AG08396 (cell line): Measurements from ENCODE around the gene HNMT.
"Not testable (repeated sequence)": the region's sequence is repeated elsewhere in the genome, so short reads cannot be mapped to it uniquely, and the experiment has no call there.

Experiments used
- DNase-seq: peaks from one replicate; pipeline ENCODE4 v3.0.0; 2012; ENCODE audit warnings: low spot score, mixed read lengths

Gene HNMT

DNA sequence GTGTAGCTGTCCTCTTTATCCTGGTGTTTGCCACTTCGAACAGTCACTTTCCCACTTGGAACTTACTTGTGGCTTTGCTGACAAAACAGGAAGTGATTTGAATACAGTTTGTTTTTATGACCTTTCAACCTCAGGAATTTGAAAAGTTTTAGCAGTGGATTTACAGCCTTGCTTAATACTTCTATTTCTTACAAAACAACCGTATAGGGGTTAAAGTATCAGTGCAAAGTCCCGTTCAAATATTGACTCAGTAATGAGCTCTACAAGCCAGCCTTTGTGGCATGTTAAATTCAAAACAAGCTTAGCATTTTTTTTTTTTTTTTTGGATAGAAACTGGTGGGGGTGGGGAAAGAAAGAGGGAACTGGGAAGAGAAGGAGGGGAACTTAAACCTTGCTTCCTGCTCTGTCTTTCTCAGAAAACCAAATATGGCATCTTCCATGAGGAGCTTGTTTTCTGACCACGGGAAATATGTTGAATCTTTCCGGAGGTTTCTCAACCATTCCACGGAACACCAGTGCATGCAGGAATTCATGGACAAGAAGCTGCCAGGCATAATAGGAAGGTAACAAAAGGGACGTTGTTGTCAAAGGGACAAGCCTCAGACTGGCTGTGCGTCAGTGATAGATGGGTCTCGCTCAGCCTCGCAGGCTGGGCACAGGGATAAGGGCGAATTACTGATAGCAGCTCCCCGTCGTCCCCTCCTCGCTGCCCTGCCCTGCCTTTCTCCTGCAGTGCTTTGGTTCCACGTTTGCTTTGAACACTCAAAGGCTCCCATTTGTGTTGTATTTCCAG lies at the start of gene HNMT:
TSS of gene HNMT (plus strand) at position 408 of the 793 bp plus-strand sequence. CDS start at position 427, 19 bp downstream.
- peak; percentile 25 for DNase-seq

DNA sequence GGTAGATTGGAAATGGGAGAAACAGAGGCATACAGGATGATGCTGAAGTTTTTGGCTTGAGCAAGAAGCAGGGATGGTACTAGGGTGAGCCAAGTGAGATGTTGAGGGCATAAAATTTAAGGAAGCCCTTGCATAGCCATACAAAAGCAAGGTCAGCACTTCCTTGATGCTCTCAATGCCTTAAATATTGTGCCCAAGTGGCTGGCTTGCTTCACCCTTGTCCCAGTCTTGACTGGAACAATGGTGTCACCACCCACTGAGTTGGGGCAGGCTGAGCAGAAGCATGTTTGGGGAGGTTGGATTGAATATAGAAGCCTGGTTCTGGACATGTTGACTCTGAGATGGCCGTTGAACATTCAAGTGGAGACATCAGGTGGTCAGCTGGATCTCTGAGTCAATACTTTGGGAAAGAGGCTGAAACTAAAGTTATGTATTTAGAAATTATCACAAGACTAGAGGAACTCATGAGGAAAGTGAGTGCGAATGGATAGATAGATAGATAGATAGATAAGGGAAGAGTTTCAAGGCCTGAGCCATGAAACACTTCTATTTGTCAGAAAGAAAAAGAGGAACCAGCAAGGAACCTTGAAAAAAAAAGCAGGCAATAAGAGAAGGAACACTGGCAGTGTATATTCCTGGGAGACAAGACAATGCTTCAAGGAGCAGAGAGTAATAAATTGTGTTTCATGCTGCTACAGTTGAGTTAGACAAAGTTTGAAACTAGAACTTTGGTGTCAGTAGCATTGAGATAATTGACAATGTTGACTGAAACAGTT lies 43.0 kb upstream of the HNMT start:
- no peak for DNase-seq

DNA sequence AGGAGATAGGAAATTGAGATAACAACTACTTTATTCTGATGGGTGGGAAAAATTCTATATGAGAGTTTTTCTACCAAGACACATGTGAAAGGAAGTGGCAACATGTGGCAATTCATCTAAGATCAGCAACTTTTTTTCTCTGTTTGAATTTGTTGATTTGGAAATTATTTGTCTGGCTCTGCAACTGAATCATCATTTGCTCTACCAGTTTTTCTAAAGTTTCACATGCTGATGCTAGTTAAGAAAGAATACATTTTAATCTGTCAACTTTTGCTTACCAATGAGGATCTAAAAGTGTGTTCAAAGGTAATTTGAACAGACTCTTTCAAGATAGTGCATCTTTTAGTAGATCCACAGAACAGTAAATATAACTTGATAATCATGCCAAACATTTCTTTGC lies 42.1 kb upstream of the HNMT start:
- not testable (repeated sequence) for DNase-seq

DNA sequence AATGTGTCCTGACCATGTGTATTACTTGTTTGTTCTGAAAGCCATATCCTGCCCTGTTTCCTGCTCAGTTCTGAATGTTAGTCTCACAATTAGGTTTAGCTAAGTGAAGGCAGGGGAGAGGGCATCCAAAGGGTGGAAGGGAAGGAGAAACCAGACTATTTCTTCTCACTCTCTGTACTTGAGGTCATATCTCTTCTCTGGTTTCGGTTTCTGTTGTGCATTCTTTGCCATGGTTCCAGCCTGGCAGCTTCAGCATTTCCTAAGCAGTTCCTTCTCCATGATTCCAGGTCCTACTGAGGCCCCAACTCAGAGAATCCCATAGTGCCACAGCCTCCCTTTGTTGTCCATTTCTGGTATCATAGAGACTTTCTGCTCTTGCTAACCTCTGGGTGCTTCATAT lies 40.3 kb upstream of the HNMT start:
- DNase-seq, result peak; percentile 7

DNA sequence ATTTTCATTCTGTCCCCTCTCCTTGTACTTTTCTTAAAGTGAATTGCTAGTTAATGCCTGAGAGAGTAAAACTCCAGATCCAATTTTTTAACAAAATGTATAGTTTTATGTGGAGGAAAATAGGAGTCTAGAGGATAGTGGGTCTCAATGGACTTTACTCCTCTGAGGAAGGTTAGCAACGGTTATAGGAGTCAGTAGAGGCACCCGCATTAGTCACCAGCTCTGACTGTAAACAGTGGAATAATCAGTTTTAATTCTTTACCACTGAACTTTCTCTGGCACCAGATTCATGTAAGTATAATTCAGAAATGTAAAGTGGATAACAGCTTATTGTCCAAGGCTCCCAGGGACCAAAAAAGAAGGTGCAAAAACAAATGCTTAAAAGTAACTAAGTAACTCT lies 38.7 kb upstream of the HNMT start:
- DNase-seq, result no peak

DNA sequence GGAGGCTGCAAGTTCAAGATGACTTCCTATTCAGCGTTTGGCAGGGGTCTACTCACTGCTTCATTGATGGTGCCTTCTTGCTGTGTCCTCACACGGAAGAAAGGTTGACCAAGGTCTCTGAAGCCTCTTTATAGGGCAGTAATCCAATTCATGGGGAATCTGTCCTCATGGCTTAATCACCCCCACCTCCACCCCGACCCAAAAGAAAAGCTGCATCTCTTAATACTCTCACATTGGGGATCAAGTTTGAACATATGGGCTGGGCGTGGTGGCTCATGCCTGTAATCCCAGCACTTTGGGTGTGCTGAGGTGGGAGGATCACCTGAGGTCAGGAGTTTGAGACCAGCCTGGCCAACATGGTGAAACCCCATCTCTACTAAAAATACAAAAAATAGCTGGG lies 36.4 kb upstream of the HNMT start:
- no peak for DNase-seq

DNA sequence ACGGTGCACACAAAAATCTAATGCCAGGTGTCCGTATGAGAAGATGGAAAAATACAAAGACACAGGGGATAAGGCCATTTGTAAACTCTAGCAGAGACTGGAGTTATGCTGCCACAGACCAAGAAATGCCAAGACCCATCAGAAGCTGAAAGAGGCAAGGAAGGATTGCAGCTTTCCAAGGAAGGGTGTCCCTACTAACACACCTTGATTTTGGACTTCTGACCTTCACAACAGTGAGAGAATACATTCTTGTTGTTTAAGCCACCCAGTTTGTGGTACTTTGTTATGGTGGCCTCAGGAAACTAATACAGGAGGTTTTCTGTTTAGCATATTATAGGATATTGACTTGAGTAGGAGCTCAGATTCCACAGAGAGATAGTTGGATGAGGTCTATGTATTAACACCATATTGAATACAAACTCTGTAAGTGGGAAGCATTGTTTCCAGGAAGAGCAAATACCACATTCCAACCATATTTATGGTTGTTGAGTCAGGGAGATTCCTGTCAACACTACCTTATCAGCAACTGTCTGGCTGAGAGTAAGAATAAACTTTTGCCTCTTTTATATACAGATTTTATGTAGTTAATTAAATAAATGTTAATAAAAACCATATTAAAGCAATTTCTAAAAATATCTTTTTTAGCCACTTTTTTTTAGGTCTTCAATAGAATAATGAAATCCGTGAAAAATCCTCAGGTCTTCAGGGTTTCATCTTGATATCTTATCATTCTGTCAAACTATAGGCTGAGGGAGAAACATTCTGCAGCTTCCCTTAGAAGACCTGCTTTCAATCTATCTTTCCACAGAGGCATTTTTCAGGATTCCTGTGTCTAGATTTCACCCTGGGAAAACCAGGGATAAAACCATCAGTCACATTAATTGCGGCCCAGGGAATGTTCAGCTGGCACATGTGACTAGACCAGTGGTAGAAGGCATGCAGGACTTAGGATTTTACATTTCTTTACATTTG lies 35.4 kb upstream of the HNMT start:
- DNase-seq, result no peak

DNA sequence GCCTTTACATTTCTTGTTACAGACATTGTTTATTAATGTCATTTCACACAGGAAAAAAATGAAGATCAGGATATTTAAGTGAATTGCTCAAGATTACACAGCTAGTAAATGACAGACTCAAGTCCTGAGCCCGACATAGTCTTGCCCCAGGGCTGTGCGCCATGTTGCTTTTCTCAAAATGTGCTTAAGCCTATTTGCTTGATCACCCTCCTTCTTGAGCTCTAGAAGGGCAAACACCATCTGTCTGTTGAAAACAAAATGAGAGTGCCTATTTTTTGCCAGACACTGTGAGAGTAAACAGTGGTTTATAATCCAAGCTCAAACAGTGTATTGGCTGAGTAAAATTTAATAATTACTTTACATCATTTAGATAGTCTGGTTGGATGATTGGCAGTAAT lies 34.8 kb upstream of the HNMT start:
- DNase-seq, result no peak

DNA sequence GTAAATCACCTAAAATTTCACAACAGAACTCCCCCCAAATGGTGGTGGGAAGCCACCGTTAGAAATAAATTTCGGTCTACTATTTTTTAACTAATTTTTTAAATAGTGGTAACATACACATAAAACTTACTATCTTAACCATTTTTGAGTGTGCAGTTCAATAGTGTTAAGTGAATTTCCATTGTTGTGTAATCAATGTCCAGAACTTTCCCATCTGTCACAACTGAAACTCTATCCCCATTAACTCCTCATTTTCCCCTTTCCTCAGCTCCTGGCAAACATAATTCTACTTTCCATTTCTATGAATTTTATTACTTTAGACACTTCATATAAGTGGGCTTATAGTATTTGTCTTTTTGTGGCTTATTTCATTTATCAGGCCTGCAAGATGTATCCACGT lies 34.1 kb upstream of the HNMT start:
- DNase-seq, result no peak

DNA sequence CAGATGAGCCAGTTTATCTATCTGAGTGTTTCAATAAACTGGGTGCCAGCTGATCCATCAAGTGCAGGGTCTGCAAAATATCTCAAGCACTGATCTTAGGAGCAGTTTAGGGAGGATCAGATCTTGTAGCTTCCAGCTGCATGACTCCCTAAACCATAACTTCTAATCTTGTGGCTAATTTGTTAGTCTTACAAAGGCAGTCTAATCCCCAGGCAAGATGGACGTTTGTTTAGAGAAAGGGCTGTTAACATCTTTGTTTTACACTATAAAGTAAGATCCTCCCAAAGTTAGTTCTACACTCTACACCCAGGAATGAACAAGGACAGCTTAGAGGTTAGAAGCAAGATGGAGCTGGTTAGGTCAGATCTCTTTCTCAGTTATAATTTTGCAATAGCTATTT lies 28.7 kb upstream of the HNMT start:
- DNase-seq, result no peak

DNA sequence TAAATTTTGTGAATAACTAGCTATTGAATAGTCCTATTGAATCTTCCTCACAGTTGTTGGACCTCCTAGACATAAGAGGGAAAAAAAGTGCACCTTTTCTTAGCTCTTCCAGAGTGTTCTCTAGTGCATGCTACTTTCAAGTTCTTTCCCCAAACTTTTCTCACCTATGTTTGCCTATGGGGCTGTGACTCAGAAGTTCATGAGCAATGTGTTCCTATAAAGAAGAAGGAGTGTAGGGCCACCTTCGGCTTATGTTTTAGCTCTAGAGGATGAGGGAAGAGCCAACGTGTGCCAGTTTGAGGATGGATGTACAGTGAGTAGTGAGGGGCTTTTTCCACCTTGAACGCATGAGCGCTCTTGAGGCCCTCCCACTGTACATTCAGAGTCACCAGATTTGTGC lies 27.0 kb upstream of the HNMT start:
- DNase-seq, result no peak

DNA sequence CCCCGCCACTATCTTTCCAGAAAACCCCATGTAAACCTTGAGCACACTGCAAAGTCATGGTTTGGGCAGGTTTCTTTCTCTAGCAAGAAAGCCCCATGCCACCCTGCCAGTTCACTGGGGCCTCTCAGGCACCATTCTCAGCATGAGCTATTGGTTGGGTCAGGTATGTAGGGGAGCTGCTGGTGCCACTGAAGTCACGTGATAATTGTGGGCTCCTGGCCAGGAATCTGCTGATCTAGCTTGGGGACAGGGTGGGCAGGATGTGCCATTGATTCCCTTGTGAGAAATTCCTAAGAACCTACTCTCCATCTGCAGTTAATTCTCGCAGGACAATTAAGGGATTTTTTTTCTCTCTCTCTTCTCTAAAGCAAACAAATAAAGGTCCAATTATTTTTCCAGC lies 26.5 kb upstream of the HNMT start:
- DNase-seq, result no peak

DNA sequence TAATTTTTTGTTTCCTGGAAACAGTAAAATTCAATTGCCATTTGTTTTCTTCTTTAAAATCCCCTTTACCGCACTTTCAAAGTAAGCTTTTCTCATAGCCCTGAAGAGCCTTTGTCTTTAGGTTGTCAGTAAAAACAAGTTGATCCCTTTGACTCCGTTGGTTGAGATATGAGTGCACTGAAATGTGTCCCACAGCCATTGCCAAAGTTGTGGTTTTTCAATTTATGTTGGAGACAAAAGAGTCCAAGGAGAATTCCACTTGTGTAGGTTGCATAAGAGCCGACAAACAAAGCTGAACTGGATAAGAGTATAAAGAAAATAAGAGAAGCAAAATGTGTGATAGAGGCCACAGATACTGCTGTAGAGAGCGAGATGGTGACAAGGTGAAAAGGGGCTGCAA lies 26.1 kb upstream of the HNMT start:
- DNase-seq, result peak; percentile 4

DNA sequence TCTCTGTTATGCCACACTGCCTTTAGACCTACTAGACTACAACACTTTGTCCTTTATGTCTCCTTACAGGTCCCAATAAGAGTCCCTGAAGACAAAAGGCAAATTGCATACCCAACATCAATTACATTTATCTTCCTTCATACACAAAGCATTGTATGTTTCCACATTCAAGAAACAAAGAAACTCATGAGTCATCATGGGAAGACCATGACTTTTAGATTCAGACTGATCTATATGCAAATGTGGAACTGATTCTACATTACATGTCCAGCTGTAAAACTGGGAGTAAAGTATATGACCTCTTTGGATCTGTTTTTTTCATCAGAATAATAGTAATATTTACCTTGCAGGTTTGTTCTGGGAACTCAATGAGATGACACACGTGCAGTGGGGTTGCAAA lies 25.2 kb upstream of the HNMT start:
- DNase-seq, result no peak

DNA sequence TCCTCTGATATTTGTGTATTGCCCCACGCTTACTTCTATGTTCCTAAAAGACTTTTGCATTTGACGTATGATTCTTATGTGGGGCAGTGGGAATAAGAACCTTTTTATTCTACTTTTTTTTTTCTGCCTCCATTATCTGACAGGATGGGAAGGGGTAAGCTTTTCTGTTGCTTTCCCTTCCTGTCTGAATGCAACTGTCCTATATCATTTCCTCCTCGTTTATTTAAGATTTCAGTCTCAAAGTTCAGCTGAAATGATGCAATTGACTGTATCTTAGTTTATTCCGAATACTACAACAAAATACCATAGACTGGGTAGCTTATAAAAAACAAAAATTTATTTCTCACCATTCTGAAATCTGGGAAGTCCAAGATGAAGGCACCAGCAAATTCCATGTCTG lies 24.1 kb upstream of the HNMT start:
- no peak for DNase-seq

DNA sequence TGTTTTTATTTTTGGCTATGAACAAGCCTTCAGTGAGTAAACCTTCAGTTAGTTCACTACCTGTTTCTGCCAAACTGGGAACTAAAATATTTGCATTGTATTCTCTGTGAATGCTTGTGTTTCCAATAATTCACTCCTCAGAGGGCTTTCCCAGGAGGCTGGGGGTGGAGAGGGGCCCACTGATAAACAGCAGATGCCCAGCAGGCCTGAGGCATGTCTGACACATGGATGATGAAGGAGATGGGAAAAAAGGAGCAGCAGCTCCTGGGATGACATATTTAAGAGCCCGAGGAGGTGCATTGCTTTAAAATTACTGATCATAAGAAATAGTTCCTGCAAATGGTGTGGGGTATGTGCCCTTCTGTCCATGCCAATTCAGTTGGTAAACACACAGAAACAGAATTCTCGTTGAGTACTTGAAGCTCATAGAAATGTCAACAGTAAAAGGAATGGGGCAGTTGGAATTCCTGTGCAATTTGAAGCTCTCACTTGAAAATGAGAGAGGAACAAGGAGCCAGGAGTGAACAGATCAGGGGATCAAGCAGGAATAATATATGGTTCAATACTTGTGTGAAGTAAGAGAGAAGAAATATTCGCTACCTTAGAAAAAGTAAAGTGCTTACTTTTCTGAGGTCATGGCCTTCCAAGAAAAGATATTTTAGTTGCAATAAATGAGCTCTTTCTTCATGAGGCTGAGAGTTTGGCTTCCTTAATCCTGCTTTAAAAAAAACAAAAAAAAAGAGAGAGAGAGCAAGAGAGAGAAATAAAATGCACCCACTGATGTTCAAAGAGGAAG lies 22.0 kb upstream of the HNMT start:
- no peak for DNase-seq

DNA sequence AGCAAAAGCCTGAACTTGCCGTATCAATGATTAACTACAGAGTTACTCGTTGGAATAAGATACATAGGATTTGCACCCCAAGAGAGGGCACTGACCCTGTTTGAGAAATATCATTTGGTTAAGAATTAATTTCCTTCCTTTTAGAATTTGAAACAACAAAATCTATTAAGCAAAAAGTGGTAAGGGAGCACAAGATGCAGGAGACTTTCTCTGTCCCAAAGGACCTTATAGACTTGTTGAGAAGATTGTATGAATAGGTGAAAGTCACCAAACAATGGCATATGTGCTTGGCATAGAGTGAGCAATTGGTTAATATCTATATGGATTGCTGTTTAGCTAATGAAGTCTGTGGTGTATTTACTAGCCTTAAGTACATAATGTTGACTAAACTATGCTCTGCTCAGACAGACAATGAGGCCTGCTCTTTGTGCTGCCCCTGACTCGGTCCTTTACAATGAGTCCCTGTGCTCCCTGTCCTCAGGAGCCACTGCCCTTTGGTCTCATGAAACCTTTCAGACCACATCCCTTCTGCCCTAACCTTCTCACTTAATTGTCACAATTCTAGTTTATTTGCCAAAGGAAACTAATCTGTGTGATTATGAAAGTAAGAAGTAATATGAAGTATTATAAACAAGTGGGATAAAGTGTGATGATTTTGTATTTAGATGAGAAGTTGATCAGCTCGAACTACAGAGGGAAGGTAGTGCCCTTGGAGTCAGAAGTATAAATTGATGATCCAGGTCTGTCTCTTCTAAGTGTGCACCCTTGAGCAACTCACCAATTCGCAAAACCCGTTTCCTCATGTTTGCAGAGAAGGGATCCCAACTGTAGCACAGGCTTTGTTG lies 21.2 kb upstream of the HNMT start:
- no peak for DNase-seq

DNA sequence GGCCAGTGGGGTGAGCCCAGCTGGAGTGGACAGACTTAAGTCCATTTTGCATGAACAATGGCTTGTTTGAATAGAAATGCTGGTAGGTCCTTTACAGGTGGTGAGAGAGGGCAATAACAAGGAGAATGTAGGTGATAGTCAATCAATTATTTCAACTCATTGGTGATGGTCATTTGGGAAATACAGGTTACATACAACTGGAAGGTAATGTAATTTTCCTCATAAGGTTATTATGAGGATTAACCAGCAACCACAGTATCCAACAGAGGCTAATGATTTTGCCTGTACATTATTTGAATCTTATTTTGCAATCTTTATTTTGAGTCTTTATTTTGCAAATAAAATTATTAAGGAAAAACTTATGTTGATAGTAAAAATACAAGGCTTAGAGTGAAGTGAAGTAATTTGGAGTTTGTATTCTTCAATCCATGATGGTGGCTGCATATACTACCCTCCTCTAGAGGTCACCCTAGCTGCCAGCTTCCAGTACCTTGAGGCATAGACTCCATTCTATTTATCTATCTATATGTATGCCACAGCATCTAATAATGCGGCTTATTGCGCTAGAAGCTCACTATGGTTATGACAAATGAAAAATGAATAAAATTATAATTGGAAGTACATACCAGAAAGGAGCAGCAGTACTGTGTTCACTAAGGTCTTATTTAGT lies 20.5 kb upstream of the HNMT start:
- no peak for DNase-seq

DNA sequence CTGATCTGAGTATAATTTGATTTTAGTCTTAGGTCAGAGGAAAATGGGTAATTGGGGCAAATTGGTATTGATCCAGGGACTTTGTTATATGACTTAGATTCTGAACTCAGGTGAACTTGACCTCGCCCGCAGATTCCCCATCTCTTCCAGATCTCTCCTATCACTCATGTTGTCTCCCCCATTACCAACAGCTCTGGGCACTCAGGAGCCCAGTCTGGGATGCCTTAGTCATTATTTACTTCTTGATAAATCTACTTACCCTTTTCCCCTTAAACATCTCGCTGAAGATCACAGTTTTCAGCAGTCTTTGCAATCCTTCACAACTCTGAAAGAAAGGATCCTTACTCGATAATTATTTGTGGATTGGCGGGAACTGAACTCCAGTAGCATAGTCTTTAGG lies 19.6 kb upstream of the HNMT start:
- no peak for DNase-seq

DNA sequence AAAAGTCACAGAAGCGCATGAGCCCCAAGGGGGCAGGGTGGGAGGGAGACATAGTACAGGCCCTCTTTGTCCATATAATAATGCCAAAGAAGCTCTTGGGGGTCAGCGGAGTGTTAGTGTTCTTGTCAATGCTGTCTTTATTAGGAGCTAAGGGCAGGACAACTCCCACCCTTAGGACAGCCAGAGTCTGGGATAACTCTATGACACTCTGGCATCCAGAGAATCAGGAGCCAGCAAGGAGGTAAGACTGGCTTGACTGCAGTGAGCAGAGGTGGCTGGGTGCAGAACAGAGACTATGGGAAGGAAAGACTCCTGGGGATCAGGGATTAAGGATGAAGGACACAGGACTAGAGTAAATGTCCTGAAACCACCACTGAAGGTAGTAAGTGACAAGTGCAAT lies 19.0 kb upstream of the HNMT start:
- no peak for DNase-seq
